ENCODE data around the gene YIPF3.

YIPF3 gene

DNA sequence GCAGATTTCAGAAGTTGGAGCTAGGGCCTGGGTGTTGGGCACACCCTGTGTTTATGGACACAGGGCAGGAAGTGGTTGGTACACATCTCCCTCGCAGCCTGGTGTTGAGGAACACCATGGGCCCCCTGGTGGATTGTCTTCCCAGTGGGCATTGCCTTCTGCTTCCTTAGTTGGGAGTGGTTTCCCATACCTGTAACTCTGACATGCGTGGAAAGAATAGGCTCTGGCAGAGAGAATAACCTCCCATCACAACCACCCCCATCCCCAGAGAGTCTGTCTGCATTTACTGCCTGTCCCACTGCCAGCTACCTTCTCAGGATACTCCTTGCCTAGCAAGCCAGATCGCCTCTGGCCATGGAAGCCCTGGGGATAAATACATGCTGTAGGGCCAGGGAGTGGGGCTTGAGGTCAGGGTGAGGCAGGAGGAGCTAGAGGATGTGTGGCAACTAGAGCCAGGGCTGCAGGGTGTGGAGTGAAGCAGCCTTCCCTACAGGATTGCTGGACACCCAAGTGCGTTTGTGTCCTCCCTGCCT lies 21.3 kb downstream of the YIPF3 start:
- Histone ChIP-seq H3K9me2 (replicated peaks; ENCODE audit: low read depth, low read length) (no peaks in the 10 kb centered on the region), H3K36me3 (ENCODE audit: insufficient read depth, low read length) (peaks cover 20% of the 10 kb centered on the region; the same call in 1 of the 2 replicates), H3K9ac (ENCODE audit: low read depth, low read length, poor library complexity, severe bottlenecking) (no peak overlapping the region), H3K79me2 (ENCODE audit: insufficient read depth, low read length) (no peaks in the 10 kb centered on the region), H3K9me3 (ENCODE audit: insufficient read depth, low read depth, low read length) (no peaks in the 10 kb centered on the region), H4K20me1 (ENCODE audit: insufficient read depth, low read length, poor library complexity, severe bottlenecking) (no peaks in the 10 kb centered on the region), H3K27me3 (ENCODE audit: insufficient read depth, low read length, poor library complexity, severe bottlenecking) (no peaks in the 10 kb centered on the region), H3F3A (ENCODE audit: low read depth) (no peaks in the 10 kb centered on the region), H3K4me1 (ENCODE audit: insufficient read depth, low read length, poor library complexity, severe bottlenecking) (peaks cover 9% of the 10 kb centered on the region), H2AFZ (ENCODE audit: low read length) (no peak overlapping the region), H3K4me3 (ENCODE audit: low read length, poor library complexity, severe bottlenecking) (no peak overlapping the region), H3K4me2 (ENCODE audit: low read depth, low read length, poor library complexity, severe bottlenecking) (no peak overlapping the region)
- TF ChIP-seq, protein P1, sequence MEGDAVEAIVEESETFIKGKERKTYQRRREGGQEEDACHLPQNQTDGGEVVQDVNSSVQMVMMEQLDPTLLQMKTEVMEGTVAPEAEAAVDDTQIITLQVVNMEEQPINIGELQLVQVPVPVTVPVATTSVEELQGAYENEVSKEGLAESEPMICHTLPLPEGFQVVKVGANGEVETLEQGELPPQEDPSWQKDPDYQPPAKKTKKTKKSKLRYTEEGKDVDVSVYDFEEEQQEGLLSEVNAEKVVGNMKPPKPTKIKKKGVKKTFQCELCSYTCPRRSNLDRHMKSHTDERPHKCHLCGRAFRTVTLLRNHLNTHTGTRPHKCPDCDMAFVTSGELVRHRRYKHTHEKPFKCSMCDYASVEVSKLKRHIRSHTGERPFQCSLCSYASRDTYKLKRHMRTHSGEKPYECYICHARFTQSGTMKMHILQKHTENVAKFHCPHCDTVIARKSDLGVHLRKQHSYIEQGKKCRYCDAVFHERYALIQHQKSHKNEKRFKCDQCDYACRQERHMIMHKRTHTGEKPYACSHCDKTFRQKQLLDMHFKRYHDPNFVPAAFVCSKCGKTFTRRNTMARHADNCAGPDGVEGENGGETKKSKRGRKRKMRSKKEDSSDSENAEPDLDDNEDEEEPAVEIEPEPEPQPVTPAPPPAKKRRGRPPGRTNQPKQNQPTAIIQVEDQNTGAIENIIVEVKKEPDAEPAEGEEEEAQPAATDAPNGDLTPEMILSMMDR (conservative IDR thresholded peaks at IDR 0.05; ENCODE audit: low read length), result peak; percentile 39
- TF ChIP-seq EZH2phosphoT487 (IDR thresholded peaks at IDR 0.05; ENCODE audit: borderline replicate concordance), result no peak

DNA sequence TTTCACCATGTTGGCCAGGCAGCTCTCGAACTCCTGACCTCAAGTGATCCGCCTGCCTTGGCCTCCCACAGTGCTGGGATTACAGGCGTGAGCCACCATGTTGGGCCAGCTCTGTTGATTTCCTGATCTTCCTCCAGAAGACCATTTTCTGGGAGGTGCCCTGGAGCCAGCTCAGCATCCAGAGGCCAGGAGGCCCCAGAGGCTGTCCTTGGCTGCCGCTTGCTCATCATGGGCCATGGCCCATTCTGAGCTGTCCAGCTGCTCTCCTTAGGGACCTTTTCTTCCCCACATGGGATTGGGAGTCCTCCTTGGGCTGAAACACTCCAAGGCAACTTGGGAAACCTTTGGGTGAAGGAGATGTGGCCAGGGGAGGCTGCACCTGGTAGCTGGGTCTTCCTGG lies 22.0 kb downstream of the YIPF3 start:
- no peaks in the 10 kb centered on the region for H4K20me1 ChIP-seq (ENCODE audit: insufficient read depth, low read length, poor library complexity, severe bottlenecking)
- H3K9ac ChIP-seq (ENCODE audit: low read depth, low read length, poor library complexity, severe bottlenecking), result no peak overlapping the region
- no peak overlapping the region for H3K4me2 ChIP-seq (ENCODE audit: low read depth, low read length, poor library complexity, severe bottlenecking)
- H3K4me1 ChIP-seq (ENCODE audit: insufficient read depth, low read length, poor library complexity, severe bottlenecking), result peaks cover 9% of the 10 kb centered on the region
- H3K9me2 ChIP-seq (replicated peaks; ENCODE audit: low read depth, low read length), result no peaks in the 10 kb centered on the region
- H3K9me3 ChIP-seq (ENCODE audit: insufficient read depth, low read depth, low read length), result no peaks in the 10 kb centered on the region
- no peaks in the 10 kb centered on the region for H3K79me2 ChIP-seq (ENCODE audit: insufficient read depth, low read length)
- no peak overlapping the region for H3K4me3 ChIP-seq (ENCODE audit: low read length, poor library complexity, severe bottlenecking)
- no peaks in the 10 kb centered on the region for H3K27me3 ChIP-seq (ENCODE audit: insufficient read depth, low read length, poor library complexity, severe bottlenecking)
- H3K36me3 ChIP-seq (ENCODE audit: insufficient read depth, low read length), result peaks cover 13% of the 10 kb centered on the region; the same call in 1 of the 2 replicates
- TF ChIP-seq, protein P1 (conservative IDR thresholded peaks at IDR 0.05; ENCODE audit: low read length), result no peak
- TF ChIP-seq EZH2phosphoT487 (IDR thresholded peaks at IDR 0.05; ENCODE audit: borderline replicate concordance), result no peak
- no peak overlapping the region for H2AFZ ChIP-seq (ENCODE audit: low read length)
- H3F3A ChIP-seq (ENCODE audit: low read depth), result no peaks in the 10 kb centered on the region

DNA sequence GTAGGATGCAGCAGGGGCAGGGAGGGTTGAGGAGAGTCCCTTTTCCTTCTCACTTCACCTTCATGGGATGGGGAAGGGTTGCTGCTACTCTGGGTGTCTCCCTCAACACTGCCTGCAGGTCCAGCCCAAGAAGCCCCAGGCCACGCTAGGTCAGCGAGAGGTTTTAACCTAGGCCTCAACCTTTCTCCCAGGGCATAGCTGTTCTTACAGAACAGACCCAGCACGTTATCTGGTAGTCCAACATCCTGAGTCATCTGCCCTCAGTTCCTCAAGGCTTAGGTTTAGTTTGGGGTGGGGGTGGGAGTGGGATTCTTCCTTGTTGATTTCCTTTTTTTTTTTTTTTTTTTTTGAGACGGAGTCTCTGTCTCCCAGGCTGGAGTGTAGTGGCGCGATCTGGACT lies 22.4 kb downstream of the YIPF3 start:
- peaks cover 9% of the 10 kb centered on the region; the same call in 1 of the 2 replicates for H3K36me3 ChIP-seq (ENCODE audit: insufficient read depth, low read length)
- no peaks in the 10 kb centered on the region for H3F3A ChIP-seq (ENCODE audit: low read depth)
- no peaks in the 10 kb centered on the region for H3K27me3 ChIP-seq (ENCODE audit: insufficient read depth, low read length, poor library complexity, severe bottlenecking)
- no peak overlapping the region for H2AFZ ChIP-seq (ENCODE audit: low read length)
- no peaks in the 10 kb centered on the region for H3K9me3 ChIP-seq (ENCODE audit: insufficient read depth, low read depth, low read length)
- peaks cover 3% of the 10 kb centered on the region for H4K20me1 ChIP-seq (ENCODE audit: insufficient read depth, low read length, poor library complexity, severe bottlenecking)
- no peaks in the 10 kb centered on the region for H3K79me2 ChIP-seq (ENCODE audit: insufficient read depth, low read length)
- H3K4me1 ChIP-seq (ENCODE audit: insufficient read depth, low read length, poor library complexity, severe bottlenecking), result peaks cover 9% of the 10 kb centered on the region
- H3K9ac ChIP-seq (ENCODE audit: low read depth, low read length, poor library complexity, severe bottlenecking), result no peak overlapping the region
- no peaks in the 10 kb centered on the region for H3K9me2 ChIP-seq (replicated peaks; ENCODE audit: low read depth, low read length)
- no peak for TF ChIP-seq EZH2phosphoT487 (IDR thresholded peaks at IDR 0.05; ENCODE audit: borderline replicate concordance)
- TF ChIP-seq, protein P1 (conservative IDR thresholded peaks at IDR 0.05; ENCODE audit: low read length), result no peak
- H3K4me2 ChIP-seq (ENCODE audit: low read depth, low read length, poor library complexity, severe bottlenecking), result no peak overlapping the region
- H3K4me3 ChIP-seq (ENCODE audit: low read length, poor library complexity, severe bottlenecking), result no peak overlapping the region

All from Loucy (cell line).